Keratinocyte (primary cell): ENCODE data around the gene RBSN.

Experiments used
- CTCF ChIP-seq, 3 experiments: IDR thresholded peaks in 1 of 3; conservative IDR thresholded peaks in 1 of 3; optimal IDR thresholded peaks in 1 of 3; 2 replicates in 2 of 3; 3 replicates in 1 of 3; pipeline versions ENCODE3 to v1.5.1; 2011; ENCODE audit warnings: low read length in 3 of 3, mild to moderate bottlenecking in 3 of 3, moderate library complexity in 2 of 3, control low read depth in 1 of 3, inconsistent platforms in 1 of 3; ENCODE audit not compliant: insufficient read depth in 2 of 3; ENCODE audit errors: extremely low read depth in 1 of 3
- EZH2 ChIP-seq: IDR thresholded peaks from one replicate; pipeline ENCODE4 v1.6.1; 2012; ENCODE audit warnings: inconsistent platforms, mild to moderate bottlenecking, low read length, moderate library complexity

- TF ChIP-seq CTCF (optimal IDR thresholded peaks at IDR 0.05 in 1 of 3, IDR thresholded peaks at IDR 0.05 in 1 of 3, conservative IDR thresholded peaks at IDR 0.05 in 1 of 3; ENCODE audit: extremely low read depth in 1 of 3, insufficient read depth in 2 of 3, low read length in 3 of 3) (no peak), EZH2 (no peak)
Measured at GRCh38 chr3:15053541-15053940, 45.4 kb downstream of the RBSN start.
